Measurements from ENCODE around the gene GAS1.

Gene GAS1

GRCh38 chr9:86902586-86902985 is 44.7 kb downstream of the GAS1 start:
- peak overlapping the region; percentile 89 to 97 (median 90) for H3K27ac Mint-ChIP-seq
- H3K9me3 Mint-ChIP-seq: peaks cover 8% of the 10 kb centered on the region
- H3K36me3 Mint-ChIP-seq (ENCODE audit: low read depth): peaks cover 10% of the 10 kb centered on the region
- H3K27me3 Mint-ChIP-seq (ENCODE audit: low read depth): no peaks in the 10 kb centered on the region
- peaks cover 52% of the 10 kb centered on the region for H3K4me1 Mint-ChIP-seq
- peak overlapping the region; percentile 49 to 80 (median 66) for H3K4me3 Mint-ChIP-seq
- no peak for TF ChIP-seq CTCF (IDR thresholded peaks at IDR 0.05; ENCODE audit: unreplicated experiment in 3 of 3)

- no peak for TF ChIP-seq CTCF (IDR thresholded peaks at IDR 0.05; ENCODE audit: unreplicated experiment in 3 of 3)
- Mint-ChIP-seq H3K27ac (peak overlapping the region; percentile 89 to 97 (median 90)), H3K4me1 (peaks cover 48% of the 10 kb centered on the region), H3K9me3 (peaks cover 5% of the 10 kb centered on the region), H3K4me3 (peak overlapping the region; percentile 49 to 80 (median 66)), H3K36me3 (ENCODE audit: low read depth) (peaks cover 6% of the 10 kb centered on the region), H3K27me3 (ENCODE audit: low read depth) (no peaks in the 10 kb centered on the region)
Measured at GRCh38 chr9:86902176-86902575, 45.1 kb downstream of the GAS1 start.

GRCh38 chr9:86901511-86901910 is 45.8 kb downstream of the GAS1 start:
- Mint-ChIP-seq H3K4me1 (peaks cover 43% of the 10 kb centered on the region), H3K27ac (peak overlapping the region; percentile 89 to 97 (median 90)), H3K4me3 (peak overlapping the region in 1 of 3 experiments; percentile 4), H3K27me3 (ENCODE audit: low read depth) (no peaks in the 10 kb centered on the region), H3K36me3 (ENCODE audit: low read depth) (no peaks in the 10 kb centered on the region), H3K9me3 (peaks cover 3% of the 10 kb centered on the region)
- no peak for TF ChIP-seq CTCF (IDR thresholded peaks at IDR 0.05; ENCODE audit: unreplicated experiment in 3 of 3)

Data from nephron (organoid).